ENCODE results near the gene TMEM44. TPM values are rescaled to one million over a fixed set of nuclear protein-coding genes. Genes with fewer than 3 reads are reported as not detected.

The TMEM44 gene
- total RNA-seq, 1 donor from 2014 or later = 4.6 TPM

Other genes starting within 250 kb of the TMEM44 start
- 0.10 TPM for gene GP5, start 234.2 kb downstream of the TMEM44 start, total RNA-seq
- 141 TPM for gene ATP13A3, start 146.4 kb downstream of the TMEM44 start, total RNA-seq
- 13.3 TPM for gene LSG1, start 38.8 kb upstream of the TMEM44 start, total RNA-seq
- 1.5 TPM for gene FAM43A, start 52.5 kb upstream of the TMEM44 start, total RNA-seq

Data from left lobe of liver (tissue), 1 donor.